Forelimb muscle (tissue), 1 donor: Measurements from ENCODE around the gene APOC1. TPM values are rescaled to one million over a fixed set of nuclear protein-coding genes. Genes with fewer than 3 reads are reported as not detected.

Experiments used
- DNase-seq: peaks from one replicate; pipeline ENCODE4 v3.0.0-alpha.2; 2013; ENCODE audit warnings: low read depth
- polyA plus RNA-seq: library from polyadenylated mRNA; unstranded; fragments of 120-200 nt; gene quantifications from one replicate; pipeline ENCODE4 v1.2.1, GENCODE V29; 2013; ENCODE audit not compliant: insufficient read length

Gene APOC1
- polyA plus RNA-seq, 1 donor, result 19.6 TPM

DNA sequence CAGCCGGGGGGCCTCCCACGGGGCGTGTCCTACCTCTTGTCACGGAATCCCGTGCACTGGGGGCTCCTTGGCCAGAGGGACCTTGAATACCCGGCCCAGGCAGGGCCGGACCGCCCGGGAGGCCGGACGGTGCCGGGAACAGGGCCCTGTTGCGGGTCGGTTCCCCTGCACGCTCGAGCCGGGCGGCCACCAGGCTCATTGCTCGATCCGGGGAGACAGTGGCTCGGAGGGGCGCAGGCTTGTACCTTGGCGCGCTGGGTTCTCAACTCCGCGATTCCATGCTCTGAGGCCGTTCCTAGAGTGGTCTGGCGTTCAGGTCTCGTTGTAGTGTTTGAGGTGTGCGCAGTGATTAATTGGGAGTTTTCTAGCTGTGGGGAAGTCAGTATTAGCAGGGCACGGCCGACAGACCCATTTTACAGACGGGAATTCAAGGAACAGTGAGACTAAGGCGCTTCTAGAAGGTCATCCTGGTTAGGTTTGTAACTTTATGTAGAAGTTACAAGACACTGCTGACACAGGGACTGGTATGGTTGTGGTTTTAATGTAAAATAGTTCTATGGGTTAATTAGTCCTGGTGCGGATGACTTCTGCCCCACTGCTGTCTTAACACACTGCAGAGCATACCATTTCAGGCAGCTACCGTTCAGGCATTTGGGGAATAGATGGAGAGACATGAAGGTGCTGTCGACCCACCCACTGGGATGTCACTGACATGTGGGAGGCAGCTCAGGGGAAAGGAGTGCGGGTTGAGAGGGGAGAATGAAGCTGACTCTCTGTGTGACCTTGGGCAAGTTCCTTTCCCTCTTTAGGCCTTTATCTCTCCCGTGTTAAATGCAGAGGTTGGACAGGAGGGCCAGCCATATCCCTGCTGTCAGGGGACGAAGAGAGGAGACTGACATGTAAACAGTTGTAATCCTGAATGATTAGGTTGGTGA, 41.4 kb downstream of the APOC1 start:
- no peak for DNase-seq

DNA sequence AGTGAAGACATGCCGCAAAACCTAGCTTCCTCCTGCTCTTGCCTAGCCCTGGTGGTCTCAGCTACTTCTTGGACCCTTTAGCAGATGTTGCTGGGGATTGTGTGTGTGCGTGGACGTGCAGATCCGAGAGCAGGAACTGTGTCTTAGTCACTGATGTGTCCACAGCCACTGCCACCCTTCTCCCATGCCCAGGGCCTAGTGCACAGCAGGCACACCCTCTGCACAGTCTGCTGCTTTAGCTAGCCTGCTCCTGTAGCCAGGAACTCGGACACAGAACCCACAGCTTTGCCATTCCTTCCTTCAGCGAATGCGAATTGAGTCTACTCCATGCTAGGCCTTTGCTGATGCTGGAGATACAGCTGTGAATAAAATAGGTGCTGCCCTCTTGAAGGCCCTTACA, 43.1 kb downstream of the APOC1 start:
- DNase-seq, result no peak

GRCh38 chr19:44958090-44958489, 43.7 kb downstream of the APOC1 start:
- DNase-seq, result no peak

DNA sequence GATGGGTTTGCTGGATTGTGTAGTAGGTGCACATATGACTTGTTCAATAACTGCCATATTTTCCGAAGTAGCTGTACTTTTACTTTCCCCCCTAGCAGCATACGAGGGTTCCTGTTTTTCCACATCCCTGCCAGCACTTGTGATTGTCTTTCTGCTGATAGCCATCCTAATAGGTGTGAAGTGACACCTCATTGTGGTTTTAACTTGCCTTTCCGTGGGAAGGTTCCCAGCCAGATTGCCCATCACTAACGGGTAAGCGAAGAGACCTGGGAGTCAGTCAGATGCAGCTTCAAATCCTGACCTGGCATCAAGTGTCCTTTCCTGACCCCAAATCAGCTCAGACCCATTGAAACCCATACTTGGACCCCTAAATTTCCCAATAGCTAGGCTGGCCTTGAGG, 45.3 kb downstream of the APOC1 start:
- DNase-seq, result no peak

GRCh38 chr19:44960906-44961728, 46.7 kb downstream of the APOC1 start:
- no peak for DNase-seq

GRCh38 chr19:44961821-44962220, 47.4 kb downstream of the APOC1 start:
- DNase-seq, result no peak

DNA sequence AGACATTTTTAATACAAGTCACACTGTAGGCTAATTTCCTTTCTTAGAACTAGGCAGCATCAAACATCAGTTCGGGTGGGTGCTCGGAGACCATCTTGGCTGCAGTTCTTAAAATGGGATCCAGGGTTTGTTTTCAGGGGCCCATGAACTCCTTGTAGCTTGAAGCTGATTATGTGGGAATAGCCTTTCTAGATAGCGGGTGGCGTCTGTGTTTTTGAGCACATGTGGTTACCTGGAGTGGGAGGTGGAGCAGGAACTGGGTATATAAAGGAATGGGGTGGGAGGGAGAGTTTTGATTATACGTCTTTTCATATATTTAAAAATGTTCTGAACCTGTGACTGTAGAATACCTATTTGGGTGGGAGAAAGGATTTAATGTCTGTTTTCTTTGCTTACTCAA, 53.7 kb downstream of the APOC1 start:
- DNase-seq, result no peak

- no peak for DNase-seq
These were observed 54.3 kb downstream of the APOC1 start for GRCh38 chr19:44968670-44969069.

Other genes starting within 250 kb of the APOC1 start
- 8.0 TPM for gene CEACAM19, start 243.1 kb upstream of the APOC1 start, polyA plus RNA-seq
- 0.37 TPM for gene CEACAM16, start 215.5 kb upstream of the APOC1 start, polyA plus RNA-seq
- 11.6 TPM for gene BCL3, start 165.9 kb upstream of the APOC1 start, polyA plus RNA-seq
- not detected for gene CBLC, start 136.7 kb upstream of the APOC1 start, polyA plus RNA-seq
- 201 TPM for gene BCAM, start 105.5 kb upstream of the APOC1 start, polyA plus RNA-seq
- gene NECTIN2, start 68.3 kb upstream of the APOC1 start, polyA plus RNA-seq, result 44.1 TPM
- 35.1 TPM for gene TOMM40, start 23.4 kb upstream of the APOC1 start, polyA plus RNA-seq
- 41.6 TPM for gene APOE, start 8.8 kb upstream of the APOC1 start, polyA plus RNA-seq
- gene APOC4, start 27.6 kb downstream of the APOC1 start, polyA plus RNA-seq, result not detected
- not detected for gene APOC2, start 31.4 kb downstream of the APOC1 start, polyA plus RNA-seq
- 52.5 TPM for gene CLPTM1, start 40.8 kb downstream of the APOC1 start, polyA plus RNA-seq
- 4.8 TPM for gene RELB, start 86.9 kb downstream of the APOC1 start, polyA plus RNA-seq
- 48.8 TPM for gene CLASRP, start 124.4 kb downstream of the APOC1 start, polyA plus RNA-seq
- gene ZNF296, start 161.9 kb downstream of the APOC1 start, polyA plus RNA-seq, result 0.91 TPM
- 22.7 TPM for gene GEMIN7, start 164.7 kb downstream of the APOC1 start, polyA plus RNA-seq
- 22.1 TPM for gene PPP1R37, start 178.6 kb downstream of the APOC1 start, polyA plus RNA-seq
- gene NKPD1, start 246.4 kb downstream of the APOC1 start, polyA plus RNA-seq, result 0.34 TPM